Measurements from ENCODE around the gene FBXO4. TPM values are rescaled to one million over a fixed set of nuclear protein-coding genes. Genes with fewer than 3 reads are reported as not detected.

FBXO4 gene
- total and polyA plus RNA-seq, 2 of the 8 experiments (the other 6 are each of a cell fraction or from before 2014, with no cell fraction given), result 0.60 to 0.88 TPM

GRCh38 chr5:41877408-41877807 is 47.7 kb upstream of the FBXO4 start:
- Histone ChIP-seq H3K27me3 (replicated peaks in 1 of 4; ENCODE audit: control insufficient read depth in 3 of 4, extremely low read depth in 1 of 4, insufficient read depth in 3 of 4, low read length in 3 of 4) (no peaks in the 10 kb centered on the region), H2BK15ac (ENCODE audit: low read length) (no peak overlapping the region), H2BK12ac (ENCODE audit: low read depth, low read length) (no peak overlapping the region), H3K14ac (ENCODE audit: insufficient read length) (no peak overlapping the region), H2BK20ac (ENCODE audit: low read length) (no peak overlapping the region), H3K79me2 (ENCODE audit: control insufficient read depth in 1 of 2, insufficient read depth in 2 of 2, low read length in 2 of 2) (no peaks in the 10 kb centered on the region), H3K4me2 (ENCODE audit: insufficient read depth in 1 of 2, low read depth in 2 of 2, low read length in 2 of 2) (no peak overlapping the region), H3K23ac (ENCODE audit: insufficient read length) (no peak overlapping the region), H2AFZ (ENCODE audit: low read length) (no peak overlapping the region), H3K23me2 (ENCODE audit: low read depth, low read length) (no peaks in the 10 kb centered on the region), H4K91ac (replicated peaks; ENCODE audit: insufficient read length, low read length) (no peak overlapping the region), H3K9ac (replicated peaks in 1 of 4; ENCODE audit: extremely low read depth in 1 of 4, low read depth in 3 of 4, low read length in 3 of 4) (no peak overlapping the region), H3K9me3 (ENCODE audit: insufficient read depth in 2 of 2, low read depth in 1 of 2, low read length in 1 of 2) (no peaks in the 10 kb centered on the region), H4K20me1 (replicated peaks in 1 of 2; ENCODE audit: control insufficient read depth in 1 of 2, insufficient read depth in 2 of 2, low read length in 2 of 2) (no peaks in the 10 kb centered on the region), H4K5ac (ENCODE audit: insufficient read length, low read depth, low read length) (no peak overlapping the region), H3K4ac (replicated peaks; ENCODE audit: insufficient read length, low read depth, low read length) (no peak overlapping the region), H3K27ac (ENCODE audit: low read depth, low read length) (no peak overlapping the region), H3K56ac (replicated peaks; ENCODE audit: insufficient read length, low read depth, low read length) (no peak overlapping the region), H3K79me1 (ENCODE audit: low read depth, low read length) (no peaks in the 10 kb centered on the region), H3K36me3 (ENCODE audit: control insufficient read depth in 2 of 4, insufficient read depth in 4 of 4, low read length in 3 of 4) (no peaks in the 10 kb centered on the region), H3K4me1 (replicated peaks in 1 of 4; ENCODE audit: control insufficient read depth in 3 of 4, insufficient read depth in 4 of 4, low read length in 3 of 4) (no peaks in the 10 kb centered on the region), H3K18ac (ENCODE audit: extremely low read depth, low read length) (no peak overlapping the region), H2BK120ac (replicated peaks; ENCODE audit: low read depth, low read length) (no peak overlapping the region), H2BK5ac (ENCODE audit: low read depth, low read length) (no peak overlapping the region), H3K4me3 (ENCODE audit: extremely low read depth in 1 of 4, insufficient read depth in 2 of 4, low read depth in 3 of 4, low read length in 4 of 4) (no peak overlapping the region), H2AK5ac (ENCODE audit: low read depth, low read length) (no peak overlapping the region), H4K8ac (ENCODE audit: extremely low read depth, insufficient read depth, low read length) (no peak overlapping the region)
- WGBS, 2 experiments (ENCODE audit: extremely low coverage in 1 of 2, insufficient coverage in 1 of 2, insufficient read length in 1 of 2, insufficient replicate concordance in 2 of 2, low coverage in 1 of 2, low lambda C conversion rate in 2 of 2, missing lambda C conversion rate in 1 of 2), result 81% methylated on average over 1 of the region's 1 CpG; no CpG with 5 or more reads in 1 of the 2 experiments
- POLR2A ChIA-PET (ENCODE audit: partially characterized antibody), result no interaction called here
- no peak for DNase-seq (ENCODE audit: low read depth in 1 of 2, low spot score in 2 of 2)
- no peak for FAIRE-seq
- CTCF ChIA-PET (ENCODE audit: partially characterized antibody), result no interaction called here
- TF ChIP-seq SP1 (IDR thresholded peaks at IDR 0.05; ENCODE audit: low read depth, low read length) (no peak), FOSL1 (IDR thresholded peaks at IDR 0.05; ENCODE audit: insufficient read depth, low read depth, low read length) (no peak), TBP (IDR thresholded peaks at IDR 0.05; ENCODE audit: low read depth, low read length) (no peak), POU5F1 (IDR thresholded peaks at IDR 0.05; ENCODE audit: low read depth, low read length) (no peak), SIX5 (IDR thresholded peaks at IDR 0.05; ENCODE audit: low read depth, low read length) (no peak), PHF8 (conservative IDR thresholded peaks at IDR 0.05; ENCODE audit: low read depth, low read length) (no peak), RBBP5 (IDR thresholded peaks at IDR 0.05; ENCODE audit: borderline replicate concordance, low read depth, low read length) (no peak), HDAC2 (IDR thresholded peaks at IDR 0.05; ENCODE audit: borderline replicate concordance in 1 of 2, low read depth in 2 of 2, low read length in 2 of 2) (no peak), SIN3A (conservative IDR thresholded peaks at IDR 0.05 in 1 of 2, IDR thresholded peaks at IDR 0.05 in 1 of 2; ENCODE audit: low read depth in 1 of 2, low read length in 2 of 2) (no peak), CBX8 (IDR thresholded peaks at IDR 0.05; ENCODE audit: borderline replicate concordance, low read depth, low read length) (no peak)
- TF ChIP-seq, protein P1, sequence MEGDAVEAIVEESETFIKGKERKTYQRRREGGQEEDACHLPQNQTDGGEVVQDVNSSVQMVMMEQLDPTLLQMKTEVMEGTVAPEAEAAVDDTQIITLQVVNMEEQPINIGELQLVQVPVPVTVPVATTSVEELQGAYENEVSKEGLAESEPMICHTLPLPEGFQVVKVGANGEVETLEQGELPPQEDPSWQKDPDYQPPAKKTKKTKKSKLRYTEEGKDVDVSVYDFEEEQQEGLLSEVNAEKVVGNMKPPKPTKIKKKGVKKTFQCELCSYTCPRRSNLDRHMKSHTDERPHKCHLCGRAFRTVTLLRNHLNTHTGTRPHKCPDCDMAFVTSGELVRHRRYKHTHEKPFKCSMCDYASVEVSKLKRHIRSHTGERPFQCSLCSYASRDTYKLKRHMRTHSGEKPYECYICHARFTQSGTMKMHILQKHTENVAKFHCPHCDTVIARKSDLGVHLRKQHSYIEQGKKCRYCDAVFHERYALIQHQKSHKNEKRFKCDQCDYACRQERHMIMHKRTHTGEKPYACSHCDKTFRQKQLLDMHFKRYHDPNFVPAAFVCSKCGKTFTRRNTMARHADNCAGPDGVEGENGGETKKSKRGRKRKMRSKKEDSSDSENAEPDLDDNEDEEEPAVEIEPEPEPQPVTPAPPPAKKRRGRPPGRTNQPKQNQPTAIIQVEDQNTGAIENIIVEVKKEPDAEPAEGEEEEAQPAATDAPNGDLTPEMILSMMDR (IDR thresholded peaks at IDR 0.05; ENCODE audit: control extremely low read depth in 1 of 3, insufficient read depth in 1 of 3, low read depth in 1 of 3, low read length in 3 of 3), result no peak

Measured in H1 (cell line).